Vagina (tissue), 2 donors: ENCODE measurements around the gene ACOT13.

ENCODE experiments used
- POLR2A ChIP-seq, 2 donors: fragments of 450-650 bp; IDR thresholded peaks; one replicate each; pipeline ENCODE4 v1.6.1; 2017; ENCODE audit warnings: antibody characterized with exemption in 2 of 2, mild to moderate bottlenecking in 2 of 2, moderate library complexity in 2 of 2
- POLR2AphosphoS5 ChIP-seq, 2 donors: sonication (generic); formaldehyde crosslinking; IDR thresholded peaks; one replicate each; pipeline ENCODE4 v1.9.0; 2017; ENCODE audit warnings: antibody characterized with exemption in 2 of 2, mild to moderate bottlenecking in 2 of 2, low read depth in 1 of 2; ENCODE audit not compliant: insufficient read depth in 1 of 2
- TF ChIP-seq, protein P1 (sequence below), 3 experiments: fragments of 450-650 bp in 2 of 3; fragments of 200-600 bp in 1 of 3; sonication (generic) in 1 of 3; IDR thresholded peaks; one replicate each; pipeline ENCODE4 v1.5.1; 2017 to 2019; ENCODE audit warnings: antibody characterized with exemption in 3 of 3, mild to moderate bottlenecking in 2 of 3, moderate library complexity in 2 of 3

DNA sequence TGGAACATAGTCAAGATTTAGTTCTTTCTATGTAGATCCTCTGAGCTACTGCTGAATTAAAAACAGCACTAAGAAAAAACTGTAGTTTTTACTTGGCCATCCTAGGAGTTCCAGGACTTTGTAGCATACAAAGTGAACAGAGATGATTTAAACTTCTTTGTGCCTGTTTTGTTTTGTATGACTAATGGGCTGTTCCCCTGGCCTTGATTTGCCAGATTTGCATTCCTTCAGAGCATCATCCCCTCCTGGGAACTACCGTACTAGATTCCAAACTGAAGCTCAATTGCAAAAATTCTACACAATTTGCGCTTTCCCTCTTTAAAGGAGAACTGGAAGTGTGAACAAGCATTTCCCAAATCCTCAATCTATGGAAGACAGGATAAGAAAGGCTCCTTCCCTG is 23.1 kb downstream of the ACOT13 start:
- TF ChIP-seq, protein P1, sequence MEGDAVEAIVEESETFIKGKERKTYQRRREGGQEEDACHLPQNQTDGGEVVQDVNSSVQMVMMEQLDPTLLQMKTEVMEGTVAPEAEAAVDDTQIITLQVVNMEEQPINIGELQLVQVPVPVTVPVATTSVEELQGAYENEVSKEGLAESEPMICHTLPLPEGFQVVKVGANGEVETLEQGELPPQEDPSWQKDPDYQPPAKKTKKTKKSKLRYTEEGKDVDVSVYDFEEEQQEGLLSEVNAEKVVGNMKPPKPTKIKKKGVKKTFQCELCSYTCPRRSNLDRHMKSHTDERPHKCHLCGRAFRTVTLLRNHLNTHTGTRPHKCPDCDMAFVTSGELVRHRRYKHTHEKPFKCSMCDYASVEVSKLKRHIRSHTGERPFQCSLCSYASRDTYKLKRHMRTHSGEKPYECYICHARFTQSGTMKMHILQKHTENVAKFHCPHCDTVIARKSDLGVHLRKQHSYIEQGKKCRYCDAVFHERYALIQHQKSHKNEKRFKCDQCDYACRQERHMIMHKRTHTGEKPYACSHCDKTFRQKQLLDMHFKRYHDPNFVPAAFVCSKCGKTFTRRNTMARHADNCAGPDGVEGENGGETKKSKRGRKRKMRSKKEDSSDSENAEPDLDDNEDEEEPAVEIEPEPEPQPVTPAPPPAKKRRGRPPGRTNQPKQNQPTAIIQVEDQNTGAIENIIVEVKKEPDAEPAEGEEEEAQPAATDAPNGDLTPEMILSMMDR (IDR thresholded peaks at IDR 0.05) = no peak
- TF ChIP-seq POLR2AphosphoS5 (IDR thresholded peaks at IDR 0.05; ENCODE audit: insufficient read depth in 1 of 2, low read depth in 1 of 2) (no peak), POLR2A (IDR thresholded peaks at IDR 0.05) (no peak)
